GM12892 (cell line): ENCODE data around the gene DDO. TPM values are rescaled to one million over a fixed set of nuclear protein-coding genes. Genes with fewer than 3 reads are reported as not detected.
"Not testable (repeated sequence)": the region's sequence is repeated elsewhere in the genome, so short reads cannot be mapped to it uniquely, and the experiment has no call there.

ENCODE experiments used
- DNase-seq: peaks from one replicate; pipeline ENCODE4 v3.0.0; 2011; ENCODE audit not compliant: insufficient read length
- FAIRE-seq: peaks from 2 replicates; lab custom pipeline; 2011; peaks lifted over from hg19 to GRCh38; lab: Jason Lieb, UNC
- POLR2A ChIP-seq: IDR thresholded peaks from 2 replicates; pipeline ENCODE4 v1.6.1; 2011; ENCODE audit warnings: low read depth, low read length, control low read depth
- POLR2AphosphoS5 ChIP-seq: IDR thresholded peaks from 2 replicates; pipeline ENCODE4 v1.6.1; 2011; ENCODE audit warnings: low read depth, low read length, control low read depth
- TAF1 ChIP-seq: IDR thresholded peaks from 2 replicates; pipeline ENCODE4 v1.6.1; 2011; ENCODE audit warnings: low read depth, mild to moderate bottlenecking, control low read depth, low read length, borderline replicate concordance
- polyA plus RNA-seq: library from polyadenylated mRNA; unstranded; fragments of >200 nt; gene quantifications from one replicate; pipeline ENCODE4 v1.2.1, GENCODE V29; 2012; ENCODE audit warnings: missing spikeins, inconsistent platforms; ENCODE audit not compliant: missing spikeins

Gene DDO
- polyA plus RNA-seq = 0.21 TPM

GRCh38 chr6:110415086-110415916, at the start of gene DDO:
Gene DDO (minus strand): TSS chr6:110415575. CDS start chr6:110413462, 2,113 bp downstream.
- no peak for DNase-seq
- no peak for FAIRE-seq
- TF ChIP-seq TAF1 (no peak), POLR2AphosphoS5 (no peak), POLR2A (no peak)

GRCh38 chr6:110462884-110463481, 47.6 kb upstream of the DDO start:
- DNase-seq (no peak), FAIRE-seq (no peak)
- TF ChIP-seq POLR2A = no peak
- TF ChIP-seq POLR2AphosphoS5 = no peak
- TF ChIP-seq TAF1 = no peak

- no peak for TF ChIP-seq POLR2A
- TF ChIP-seq TAF1 = no peak
- no peak for TF ChIP-seq POLR2AphosphoS5
- no peak for FAIRE-seq
- no peak for DNase-seq
These were observed 46.0 kb upstream of the DDO start for GRCh38 chr6:110461376-110461775.

- FAIRE-seq (no peak), DNase-seq (no peak)
- TF ChIP-seq POLR2AphosphoS5 (no peak), TAF1 (no peak)
These were observed 43.8 kb upstream of the DDO start for GRCh38 chr6:110459137-110459536.

GRCh38 chr6:110458476-110458875, 43.1 kb upstream of the DDO start:
- FAIRE-seq (no peak), DNase-seq (no peak)
- TF ChIP-seq POLR2A (no peak), POLR2AphosphoS5 (no peak), TAF1 (no peak)

GRCh38 chr6:110457567-110458175, 42.3 kb upstream of the DDO start:
- peak; percentile 72 for FAIRE-seq

GRCh38 chr6:110456694-110457093, 41.3 kb upstream of the DDO start:
- DNase-seq = no peak
- FAIRE-seq = no peak
- no peak for TF ChIP-seq POLR2A
- no peak for TF ChIP-seq POLR2AphosphoS5
- TF ChIP-seq TAF1 = no peak

More at GRCh38 chr6:110457567-110458175, 42.3 kb upstream of the DDO start:
- not testable (repeated sequence) for DNase-seq

GRCh38 chr6:110449541-110449895, 34.1 kb upstream of the DDO start:
- no peak for DNase-seq
- no peak for TF ChIP-seq POLR2AphosphoS5
- no peak for TF ChIP-seq POLR2A
- TF ChIP-seq TAF1 = no peak
- FAIRE-seq = no peak

GRCh38 chr6:110448846-110449540, 33.6 kb upstream of the DDO start:
- FAIRE-seq = no peak
- DNase-seq = no peak
- TF ChIP-seq TAF1 = no peak
- TF ChIP-seq POLR2AphosphoS5 = no peak
- TF ChIP-seq POLR2A = no peak

GRCh38 chr6:110447761-110448160, 32.4 kb upstream of the DDO start:
- DNase-seq (no peak), FAIRE-seq (no peak)
- no peak for TF ChIP-seq TAF1
- TF ChIP-seq POLR2A = no peak
- TF ChIP-seq POLR2AphosphoS5 = no peak

GRCh38 chr6:110446405-110446804, 31.0 kb upstream of the DDO start:
- DNase-seq (no peak), FAIRE-seq (no peak)
- no peak for TF ChIP-seq POLR2A
- no peak for TF ChIP-seq TAF1
- no peak for TF ChIP-seq POLR2AphosphoS5

- DNase-seq = no peak
- TF ChIP-seq TAF1 = no peak
- TF ChIP-seq POLR2AphosphoS5 = no peak
- no peak for TF ChIP-seq POLR2A
- no peak for FAIRE-seq
These were observed 24.7 kb upstream of the DDO start for GRCh38 chr6:110440026-110440425.
